HG03432 (cell line): ENCODE measurements around the gene OR2T10.
"Not testable (repeated sequence)": the region's sequence is repeated elsewhere in the genome, so short reads cannot be mapped to it uniquely, and the experiment has no call there.

Source experiments
- ATAC-seq: cut with Tn5 transposase; IDR thresholded peaks from one replicate; pipeline ENCODE4 v1.9.1; 2021; ENCODE audit warnings: mild to moderate bottlenecking, moderate library complexity; ENCODE audit not compliant: unreplicated experiment

The OR2T10 gene, protein sequence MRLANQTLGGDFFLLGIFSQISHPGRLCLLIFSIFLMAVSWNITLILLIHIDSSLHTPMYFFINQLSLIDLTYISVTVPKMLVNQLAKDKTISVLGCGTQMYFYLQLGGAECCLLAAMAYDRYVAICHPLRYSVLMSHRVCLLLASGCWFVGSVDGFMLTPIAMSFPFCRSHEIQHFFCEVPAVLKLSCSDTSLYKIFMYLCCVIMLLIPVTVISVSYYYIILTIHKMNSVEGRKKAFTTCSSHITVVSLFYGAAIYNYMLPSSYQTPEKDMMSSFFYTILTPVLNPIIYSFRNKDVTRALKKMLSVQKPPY

DNA sequence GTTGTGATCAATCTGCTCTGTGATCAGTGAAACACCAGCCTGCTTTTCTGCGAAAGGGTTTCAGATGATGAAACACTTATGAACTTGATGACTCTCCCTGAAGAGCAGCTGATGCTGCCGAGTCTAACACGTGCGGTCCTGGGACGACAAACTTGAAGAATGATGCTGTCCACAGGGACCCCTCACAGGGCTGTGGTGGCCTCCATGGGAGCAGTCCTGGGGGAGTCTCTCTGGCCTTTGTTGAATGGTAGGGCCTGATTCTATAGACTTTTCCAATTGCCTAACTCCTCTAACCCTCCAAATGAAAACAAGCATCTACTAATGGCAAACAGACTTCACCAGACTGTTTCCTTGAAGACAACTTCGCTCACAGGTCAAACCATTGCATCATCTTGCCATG lies at the start of gene OR2T10:
Gene OR2T10 (minus strand): TSS at position 112 of the 400 bp plus-strand sequence. CDS start 3,932 bp downstream, outside the sequence.
- no peak for ATAC-seq

DNA sequence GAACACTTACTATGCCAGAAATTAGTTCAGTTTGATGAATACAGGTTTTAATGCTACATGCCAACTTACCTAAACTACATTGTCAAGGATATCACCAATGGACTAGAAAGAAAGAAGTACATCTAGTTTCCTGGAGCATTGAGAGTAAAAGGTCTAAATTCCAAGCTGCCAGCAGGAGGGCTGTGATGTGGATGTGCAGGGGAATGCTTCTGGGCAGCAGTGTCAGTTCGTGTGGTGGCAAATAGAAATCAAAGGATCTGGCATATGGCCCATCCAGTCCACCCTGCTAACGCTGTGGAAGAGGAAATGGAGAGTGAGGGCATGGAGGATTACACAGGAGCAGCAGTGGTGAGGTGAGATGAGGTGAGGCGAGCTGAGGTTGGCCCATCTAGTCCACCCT lies 47.7 kb upstream of the OR2T10 start, which contains the start of gene OR2T35:
Gene OR2T35 (minus strand): TSS at position 101 of the 400 bp plus-strand sequence. CDS start 6,020 bp downstream, outside the sequence.
- ATAC-seq: not testable (repeated sequence)

DNA sequence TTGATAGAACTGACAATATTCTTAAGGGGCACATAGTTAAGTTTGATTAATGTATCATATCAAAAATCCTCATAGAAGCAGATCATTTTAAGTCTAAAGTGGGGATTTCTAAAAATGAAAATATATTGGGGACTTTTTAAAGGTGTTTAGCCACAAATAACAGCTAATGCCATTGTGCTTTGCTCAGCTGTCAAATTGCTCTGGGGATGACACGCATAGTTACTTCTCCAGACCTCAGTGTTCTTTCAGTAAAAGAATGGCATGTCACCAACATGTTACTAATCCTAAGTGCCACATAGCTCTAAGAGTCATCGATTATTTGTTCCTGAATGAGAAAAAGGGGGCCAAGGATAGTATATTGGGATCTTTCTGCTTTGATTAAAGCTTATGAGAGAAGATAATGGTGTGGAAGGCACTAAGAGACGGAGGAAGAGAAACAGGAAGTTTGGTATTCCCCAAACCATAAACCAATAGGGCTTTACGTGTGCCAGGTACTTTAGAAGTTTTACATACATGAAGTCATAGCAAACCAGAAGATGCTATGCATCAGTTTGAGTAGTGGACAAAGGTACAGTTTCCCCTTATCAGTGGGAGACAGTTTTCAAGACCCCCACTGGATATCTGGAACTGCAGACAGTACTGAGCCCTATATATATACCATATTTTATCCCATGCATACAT lies 45.6 kb upstream of the OR2T10 start:
- ATAC-seq: peak; percentile 73

DNA sequence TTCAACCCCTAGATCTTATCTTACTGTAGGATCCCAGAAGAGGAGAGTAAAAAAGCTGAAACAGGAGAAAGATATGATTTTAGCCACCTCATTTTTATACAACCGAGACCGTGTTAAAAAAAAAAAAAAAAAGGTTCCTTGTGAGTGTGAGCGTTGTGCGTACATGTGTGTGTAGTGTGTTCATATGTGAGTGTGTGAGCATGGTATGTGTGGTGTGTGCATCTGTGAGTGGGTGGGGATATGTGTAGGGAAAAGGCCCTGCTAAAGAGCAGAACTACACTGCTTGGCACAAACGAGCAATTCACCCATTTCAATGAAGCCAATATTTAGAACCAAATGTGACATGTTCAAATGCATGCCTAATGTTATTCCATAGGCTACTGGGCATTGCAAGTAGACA lies 44.1 kb upstream of the OR2T10 start:
- peak; percentile 6 for ATAC-seq

DNA sequence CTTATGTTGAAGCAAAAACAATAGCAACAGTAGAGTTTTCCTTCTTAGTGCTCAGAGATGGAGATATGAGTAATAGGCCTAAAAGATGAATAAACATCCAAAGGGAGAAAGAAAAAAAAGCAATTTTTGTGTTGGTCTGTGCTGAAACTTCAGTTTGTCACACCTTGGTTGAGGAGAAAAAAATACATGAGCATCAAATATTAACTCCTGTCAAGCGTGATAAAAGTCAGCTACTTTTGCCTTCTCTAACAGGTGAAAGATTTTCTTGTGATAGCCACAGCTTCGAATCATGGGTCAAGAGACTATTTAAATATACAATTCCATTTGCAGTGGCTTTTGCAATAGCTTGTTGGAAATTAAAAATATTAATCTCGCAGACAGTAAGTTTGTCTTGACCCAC lies 43.4 kb upstream of the OR2T10 start:
- ATAC-seq: peak; percentile 47

DNA sequence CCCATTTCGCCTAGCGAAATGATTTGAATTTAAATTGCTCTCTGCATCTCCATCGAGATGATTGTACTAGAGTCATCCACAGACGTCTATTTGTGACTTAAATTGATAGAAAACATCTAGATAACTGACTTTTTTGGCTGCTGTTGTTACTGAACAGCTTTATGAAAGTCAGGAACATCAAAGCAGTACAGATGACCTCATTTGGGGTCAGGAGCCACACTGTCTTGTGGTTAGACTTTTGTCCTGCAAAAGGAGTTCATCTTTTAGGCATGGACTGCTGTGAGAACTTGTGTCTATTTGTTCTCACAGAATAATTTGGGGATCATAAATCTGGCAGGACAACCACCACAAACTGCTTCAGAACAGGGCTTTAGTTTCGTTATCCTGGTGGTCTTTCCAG lies 42.2 kb upstream of the OR2T10 start:
- ATAC-seq: peak; percentile 35

DNA sequence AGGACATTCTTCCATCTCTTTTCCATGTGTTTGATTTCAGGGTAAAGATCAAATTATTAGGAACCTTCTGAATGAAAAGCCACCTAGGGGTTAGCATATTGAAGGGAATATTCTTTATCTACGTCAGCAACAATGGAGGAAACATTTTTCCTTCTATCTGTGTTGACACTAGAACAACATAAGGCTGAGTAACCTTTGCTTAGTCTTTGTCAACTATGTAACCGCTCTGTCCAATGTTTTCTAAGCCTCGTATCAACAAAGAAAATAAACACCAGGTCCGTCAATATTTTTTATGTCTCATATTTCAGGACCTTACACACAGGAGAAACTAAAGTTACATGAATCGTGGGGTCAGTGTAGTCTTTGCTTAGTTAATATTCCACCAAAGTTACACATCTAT lies 39.1 kb upstream of the OR2T10 start:
- ATAC-seq: not testable (repeated sequence)

DNA sequence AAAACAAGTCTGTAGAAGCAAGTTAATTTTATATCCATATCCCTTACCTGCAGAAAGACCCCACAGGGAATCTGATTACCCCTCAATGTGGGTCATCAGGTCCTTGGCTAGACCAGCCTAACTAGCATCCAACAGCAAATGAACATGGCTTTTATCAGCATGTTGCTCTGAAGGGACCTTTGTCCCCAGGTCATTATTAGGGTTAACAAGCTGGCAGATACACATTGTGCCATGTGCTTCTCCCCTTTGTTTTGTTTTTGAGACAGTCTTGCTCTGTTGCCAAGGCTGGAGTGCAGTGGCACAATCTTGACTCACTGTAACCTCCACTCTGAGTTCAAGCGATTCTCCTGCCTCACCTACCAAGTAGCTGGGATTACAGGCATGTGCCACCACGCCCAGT lies 37.5 kb upstream of the OR2T10 start, which contains the start of gene OR2T11:
Gene OR2T11 (minus strand): TSS at position 101 of the 400 bp plus-strand sequence. CDS start 7,963 bp downstream, outside the sequence.
- not testable (repeated sequence) for ATAC-seq

DNA sequence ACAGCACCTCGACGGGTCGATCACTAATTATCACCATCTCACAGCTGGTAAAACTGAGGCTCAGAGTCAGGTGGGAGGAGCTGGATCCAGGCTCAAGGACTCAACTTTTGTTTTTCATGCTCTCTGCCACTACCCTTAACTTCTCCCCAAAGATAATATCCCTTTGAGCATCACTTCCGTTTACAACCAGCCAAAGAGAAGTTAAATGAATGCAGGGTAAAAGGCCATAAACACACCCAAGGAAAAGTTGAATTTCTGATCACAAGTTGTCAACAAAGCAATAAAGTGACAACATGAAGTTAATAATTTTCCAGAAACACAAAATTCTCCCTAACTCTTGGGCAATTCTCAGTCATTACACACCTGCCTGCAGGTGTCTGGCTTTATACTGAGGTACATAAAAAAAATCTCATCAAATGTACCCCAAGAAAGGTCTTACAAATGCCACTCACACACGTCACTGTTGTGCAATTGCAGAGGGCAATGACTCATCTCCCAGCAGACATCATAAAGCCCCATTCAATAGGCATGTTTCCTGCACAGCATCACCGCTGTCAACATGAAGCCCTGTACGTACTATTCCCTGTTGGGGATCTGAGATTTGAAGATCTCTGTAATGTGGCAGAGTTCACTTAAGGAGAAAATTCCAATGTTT lies 34.0 kb upstream of the OR2T10 start:
- ATAC-seq: no peak

DNA sequence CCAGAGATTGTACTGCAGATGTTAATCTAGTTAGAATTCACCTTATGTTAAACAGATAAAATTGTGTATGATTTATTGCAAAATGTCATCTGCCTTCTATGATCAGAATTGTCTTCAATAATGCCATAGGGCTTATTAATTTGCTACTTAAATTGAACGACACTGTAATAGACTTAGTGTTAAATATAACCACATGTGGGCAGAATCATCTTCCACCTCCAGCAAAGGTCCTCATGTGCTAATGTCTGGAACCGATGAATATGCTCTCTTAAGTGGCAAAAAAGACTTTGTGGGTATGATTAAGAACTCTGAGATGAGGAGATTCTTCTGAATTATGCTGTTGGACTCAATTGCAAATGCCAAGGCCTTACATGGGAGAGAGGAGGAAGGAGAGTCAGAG lies 33.1 kb upstream of the OR2T10 start:
- ATAC-seq: no peak

DNA sequence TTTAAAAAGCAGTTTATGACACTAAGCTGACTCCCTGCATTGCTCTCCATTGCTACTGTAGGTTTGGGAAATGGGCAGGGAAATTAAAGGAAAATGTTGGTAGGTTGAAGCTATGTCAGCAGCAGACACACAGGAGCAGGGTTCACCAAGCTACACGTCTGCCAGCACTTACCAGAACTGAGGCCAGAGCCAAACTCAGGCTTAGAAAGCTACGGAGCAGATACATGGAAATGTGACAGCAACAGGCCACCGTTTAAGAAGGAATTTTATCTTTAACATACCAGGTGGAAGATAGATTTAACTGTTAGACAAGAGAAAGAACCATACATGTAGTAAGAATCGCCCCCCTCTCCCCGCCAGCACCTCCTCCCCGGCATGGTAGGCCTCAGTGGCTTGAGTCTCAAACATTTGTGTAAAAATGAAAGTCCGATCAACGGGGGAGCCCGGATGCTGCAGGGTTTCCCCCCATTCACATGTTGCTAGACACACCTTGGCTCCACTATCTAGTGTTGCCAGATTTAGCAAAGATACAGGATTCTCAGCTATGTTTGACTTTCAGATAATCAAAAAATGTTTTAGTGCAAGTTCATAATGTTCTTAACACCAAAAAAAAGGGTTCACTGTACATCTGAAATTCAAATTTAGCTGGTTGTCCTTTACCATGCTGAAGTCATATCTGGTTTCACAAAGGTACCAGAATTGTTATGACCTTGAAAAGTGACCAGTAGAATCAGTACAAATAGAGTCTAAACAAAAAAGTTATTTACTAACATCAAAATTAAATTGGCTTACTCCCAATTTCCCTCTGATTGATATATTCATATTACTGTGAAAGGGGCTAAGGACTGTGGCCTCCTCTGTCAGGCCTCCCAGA lies 30.7 kb upstream of the OR2T10 start:
- ATAC-seq: no peak

DNA sequence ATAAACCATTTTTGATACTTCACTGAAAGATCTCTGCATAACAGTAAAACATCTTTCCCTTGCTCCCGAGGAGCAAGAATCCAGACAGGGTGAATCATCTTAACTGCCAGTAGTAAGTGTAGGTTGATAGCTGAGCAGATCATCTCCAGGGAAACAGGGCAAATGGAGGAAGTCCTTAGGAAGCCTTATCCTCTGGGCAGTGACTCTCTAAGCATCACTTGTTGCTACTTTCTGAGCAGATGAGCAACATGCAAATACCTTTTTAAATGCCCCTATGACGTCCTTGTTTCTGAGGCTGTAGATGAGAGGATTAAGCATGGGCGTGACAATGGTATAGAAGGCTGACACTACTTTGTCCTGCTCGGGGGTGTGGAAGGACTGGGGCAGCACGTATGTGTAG lies 28.5 kb upstream of the OR2T10 start:
- no peak for ATAC-seq

DNA sequence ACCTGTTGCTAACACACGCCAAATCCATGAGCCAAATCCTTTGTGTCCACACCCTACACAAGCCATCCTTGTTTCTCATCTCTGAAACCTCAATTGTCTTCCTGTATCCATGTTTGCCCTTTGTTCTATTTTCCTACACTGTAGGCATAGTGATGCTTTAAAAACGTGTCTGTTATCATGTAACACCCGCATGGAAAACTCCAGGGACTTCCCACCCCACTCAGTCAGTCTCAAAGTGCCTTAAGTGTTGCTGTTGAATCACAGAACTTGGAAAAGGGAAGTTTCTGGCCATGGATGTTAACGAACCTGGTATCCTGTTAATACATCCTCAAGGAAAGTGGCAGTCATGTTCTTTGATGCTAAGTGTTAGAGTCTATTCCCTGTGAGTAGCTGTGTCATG lies 27.7 kb upstream of the OR2T10 start:
- ATAC-seq: no peak

DNA sequence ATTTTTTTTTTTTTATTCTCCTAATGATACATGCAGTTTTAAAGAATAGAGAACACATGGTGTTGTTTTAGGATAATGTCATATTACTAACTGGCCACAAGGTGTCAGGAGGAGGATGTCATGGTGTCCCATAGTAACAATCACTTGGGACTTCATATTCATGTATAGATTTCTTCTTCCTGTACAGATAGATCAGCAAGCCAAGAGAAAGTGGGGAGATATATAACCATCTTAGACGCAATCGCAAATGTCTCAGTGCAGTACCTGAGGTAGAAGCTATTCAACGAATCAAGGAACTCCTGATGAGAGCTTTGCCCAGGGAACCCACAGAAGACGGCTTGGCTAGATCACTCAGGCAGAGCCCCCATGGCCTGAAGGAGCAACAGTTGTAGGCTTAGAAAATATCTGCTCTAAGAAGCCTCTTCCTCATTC lies 25.1 kb upstream of the OR2T10 start:
- ATAC-seq: no peak

DNA sequence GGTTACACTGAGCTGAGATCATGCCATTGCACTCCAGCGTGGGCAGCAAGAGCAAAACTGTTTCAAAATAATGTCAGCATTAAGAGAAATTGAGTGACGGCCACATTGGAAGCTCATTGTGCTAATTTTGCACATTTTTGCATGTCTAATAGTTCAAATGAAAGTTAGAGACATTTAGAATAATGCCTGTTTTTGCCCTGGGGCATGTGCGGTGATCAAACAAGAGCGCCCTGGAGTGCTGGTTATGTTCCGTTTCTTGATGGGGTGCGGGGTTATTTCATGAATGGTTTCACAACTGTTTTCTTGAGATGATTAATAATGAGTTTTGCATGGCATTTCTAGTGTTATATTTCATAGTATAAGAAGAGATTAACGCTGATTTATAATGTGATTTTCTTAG lies 24.3 kb upstream of the OR2T10 start:
- ATAC-seq: no peak

DNA sequence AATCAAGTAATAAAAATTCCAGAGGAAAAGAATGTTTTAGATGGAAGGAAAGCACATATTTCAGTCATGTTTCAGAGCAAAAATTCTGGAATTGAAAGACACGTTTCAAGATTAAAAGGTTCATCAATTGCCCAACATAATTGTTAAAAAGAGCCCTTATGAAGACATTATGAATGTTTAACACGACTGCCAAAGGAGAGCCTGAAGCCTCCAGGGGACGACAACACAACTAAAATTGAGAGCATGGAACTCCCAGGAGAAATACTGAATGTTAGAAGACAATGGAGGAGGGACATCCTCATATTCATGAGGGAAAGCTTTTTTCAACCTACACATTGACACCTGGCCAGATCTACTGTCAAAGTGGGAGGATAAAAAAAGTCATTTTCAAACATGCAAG lies 21.4 kb upstream of the OR2T10 start:
- no peak for ATAC-seq

DNA sequence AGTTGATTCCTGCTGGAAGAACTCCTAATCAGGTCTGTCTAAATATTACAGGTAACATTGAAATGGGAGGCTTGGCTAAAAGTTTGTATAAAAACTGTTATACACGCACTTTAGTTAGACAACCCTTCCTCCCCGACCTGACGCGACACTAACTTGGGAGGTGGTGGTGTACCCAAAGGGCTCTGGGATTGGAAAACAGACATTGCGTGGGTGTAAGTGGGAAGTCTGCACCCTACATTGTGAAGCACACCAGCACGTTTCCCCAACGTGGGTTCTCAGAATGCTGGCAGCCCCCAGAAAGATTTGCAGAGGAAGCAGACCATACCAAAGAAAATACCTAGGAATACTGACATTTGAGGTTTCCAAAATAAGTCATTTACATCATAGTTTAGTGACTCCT lies 20.6 kb upstream of the OR2T10 start:
- no peak for ATAC-seq

DNA sequence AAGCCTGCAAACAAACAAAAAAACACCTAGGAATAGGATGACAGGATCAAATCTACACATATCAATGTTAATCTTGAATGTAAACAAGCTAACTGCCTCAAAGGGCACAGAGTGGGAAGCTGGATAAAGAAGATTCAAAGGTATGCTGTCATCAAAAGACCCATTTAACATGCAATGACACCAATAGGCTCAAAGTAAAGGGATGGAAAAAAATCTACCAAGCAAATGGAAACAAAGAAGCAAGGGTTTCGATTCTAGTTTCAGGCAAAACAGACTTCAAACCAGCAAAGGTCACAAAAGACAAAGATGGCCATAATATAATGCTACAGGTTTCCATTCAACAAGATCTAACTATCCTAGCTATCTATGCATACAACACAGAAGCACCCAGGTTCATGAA lies 16.2 kb upstream of the OR2T10 start:
- ATAC-seq: no peak

DNA sequence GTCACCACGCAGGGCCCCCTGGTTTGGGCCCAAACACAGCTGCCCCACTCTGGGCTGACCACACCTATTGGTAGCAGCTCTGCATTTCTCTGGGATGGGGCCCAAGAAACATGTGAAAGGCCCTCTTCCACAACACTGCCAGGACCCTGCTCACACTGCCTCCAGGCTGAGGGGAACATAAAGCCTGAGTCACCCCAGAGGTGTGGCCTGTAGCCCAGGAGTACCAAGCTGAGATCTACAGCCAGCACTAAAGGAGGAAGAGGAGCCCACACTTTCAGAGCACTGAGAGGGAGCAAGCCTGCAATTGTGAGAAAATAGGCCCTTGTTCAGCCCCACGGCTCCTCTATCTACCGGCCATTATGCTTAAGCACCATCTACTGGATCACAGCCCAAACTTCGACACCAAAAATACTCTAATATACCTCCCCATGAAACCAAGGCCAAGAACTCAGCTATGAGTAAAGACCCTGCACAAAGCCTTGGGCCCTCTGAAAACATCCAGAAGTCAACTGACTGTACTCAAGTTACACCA lies 14.4 kb upstream of the OR2T10 start:
- no peak for ATAC-seq

DNA sequence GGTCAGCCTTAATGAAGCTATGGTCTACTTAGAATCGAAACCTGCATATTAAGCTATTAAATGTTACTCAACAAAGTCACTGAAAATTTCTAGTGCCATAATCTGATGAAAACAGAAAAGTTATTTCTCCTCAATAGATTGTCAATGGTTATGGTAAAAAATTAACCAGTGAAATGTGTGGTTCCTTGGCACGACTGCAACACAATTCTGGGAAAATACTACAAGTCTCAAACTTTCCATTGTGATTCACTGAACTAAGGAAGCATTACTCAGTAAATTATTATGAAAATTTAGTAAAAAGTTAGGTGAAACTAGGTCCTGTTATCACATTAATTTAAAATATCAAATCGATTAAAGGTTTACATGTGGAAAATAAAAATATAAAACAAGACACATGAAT lies 12.8 kb upstream of the OR2T10 start:
- no peak for ATAC-seq
